Uterus (tissue), 4 donors: Measurements from ENCODE around the gene RNF183. TPM values are rescaled to one million over a fixed set of nuclear protein-coding genes. Genes with fewer than 3 reads are reported as not detected.

ENCODE experiments used
- DNase-seq, 2 donors: peaks; one replicate each; pipeline ENCODE4 v3.0.0-alpha.2; 2019 to 2020
- H3K27ac ChIP-seq, 2 donors: fragments of 200-600 bp; sonication (generic); 1 replicate in 1 of 2; 2 replicates in 1 of 2; pipeline ENCODE4 v1.5.1; 2016 to 2018
- H3K27me3 ChIP-seq, 2 donors: fragments of 200-600 bp; sonication (generic); one replicate each; pipeline ENCODE4 v1.5.1; 2018 to 2019; ENCODE audit warnings: control low read depth in 1 of 2
- H3K36me3 ChIP-seq, 2 donors: fragments of 200-600 bp; sonication (generic); one replicate each; pipeline ENCODE4 v1.5.1; 2019; ENCODE audit warnings: control low read depth in 1 of 2
- H3K4me1 ChIP-seq, 2 donors: fragments of 200-600 bp; sonication (generic); one replicate each; pipeline ENCODE4 v1.5.1; 2018 to 2019; ENCODE audit warnings: control low read depth in 1 of 2
- H3K4me3 ChIP-seq, 2 donors: fragments of 200-600 bp; sonication (generic); 1 replicate in 1 of 2; 2 replicates in 1 of 2; pipeline ENCODE4 v1.5.1; 2018 to 2019; ENCODE audit warnings: mild to moderate bottlenecking in 1 of 2
- H3K9me3 ChIP-seq, 2 donors: fragments of 200-600 bp; sonication (generic); one replicate each; pipeline ENCODE4 v1.5.1; 2019; ENCODE audit warnings: control low read depth in 1 of 2
- CTCF ChIP-seq, 4 experiments: fragments of 200-600 bp in 2 of 4; fragments of 450-650 bp in 2 of 4; sonication (generic) in 2 of 4; IDR thresholded peaks; one replicate each; pipeline ENCODE4 v1.5.1; 2016 to 2019; ENCODE audit warnings: antibody characterized with exemption in 4 of 4, mild to moderate bottlenecking in 2 of 4, moderate library complexity in 1 of 4
- POLR2A ChIP-seq, 2 donors: fragments of 450-650 bp; IDR thresholded peaks; one replicate each; pipeline ENCODE4 v1.6.1; 2016; ENCODE audit warnings: antibody characterized with exemption in 2 of 2, mild to moderate bottlenecking in 1 of 2, moderate library complexity in 1 of 2
- intact Hi-C: fragments of 100-400 bp; cut with DNase I; formaldehyde crosslinking; loops from one replicate; pipeline ENCODE4 v1.15.1; 2023; ENCODE audit warnings: low total_unique reads
- total RNA-seq, 4 donors: library from RNA; depleted of rRNA in 3 of 4; stranded (reverse); fragments of >200 nt in 3 of 4; gene quantifications; one replicate each; pipeline versions ENCODE4 v1.1.0 to v1.2.4, GENCODE V29; 2014 to 2023
- donor health status: DM: yes; HTN: yes; CAD: no.

RNF183 gene
- total RNA-seq, 4 donors from 2014 or later: 0.35 to 0.82 TPM; not detected in 2

GRCh38 chr9:113267911-113268566 lies 35.1 kb downstream of the RNF183 start:
- TF ChIP-seq POLR2A (IDR thresholded peaks at IDR 0.05) (no peak), CTCF (IDR thresholded peaks at IDR 0.05) (no peak)
- H3K9me3 ChIP-seq: no peaks in the 10 kb centered on the region

GRCh38 chr9:113266174-113266573 lies 37.0 kb downstream of the RNF183 start:
- Histone ChIP-seq H3K27ac (no peak overlapping the region), H3K4me3 (no peak overlapping the region), H3K27me3 (no peaks in the 10 kb centered on the region), H3K36me3 (no peaks in the 10 kb centered on the region), H3K9me3 (no peaks in the 10 kb centered on the region), H3K4me1 (no peaks in the 10 kb centered on the region)
- intact Hi-C loops: no loop called here
- DNase-seq: no peak
- TF ChIP-seq POLR2A (IDR thresholded peaks at IDR 0.05): no peak
- no peak for TF ChIP-seq CTCF (IDR thresholded peaks at IDR 0.05)

More at GRCh38 chr9:113267911-113268566, 35.1 kb downstream of the RNF183 start:
- Histone ChIP-seq H3K36me3 (no peaks in the 10 kb centered on the region), H3K27ac (no peak overlapping the region), H3K4me1 (no peaks in the 10 kb centered on the region), H3K4me3 (no peak overlapping the region), H3K27me3 (no peaks in the 10 kb centered on the region)
- no peak for DNase-seq
- intact Hi-C loops: no loop called here

- no peak for TF ChIP-seq POLR2A (IDR thresholded peaks at IDR 0.05)
- intact Hi-C loops: no loop called here
- Histone ChIP-seq H3K4me1 (no peaks in the 10 kb centered on the region), H3K27me3 (no peaks in the 10 kb centered on the region), H3K36me3 (no peaks in the 10 kb centered on the region), H3K9me3 (no peaks in the 10 kb centered on the region), H3K27ac (no peak overlapping the region), H3K4me3 (no peak overlapping the region)
- no peak for DNase-seq
Measured at GRCh38 chr9:113261917-113262671, 41.1 kb downstream of the RNF183 start.

- Histone ChIP-seq H3K9me3 (no peaks in the 10 kb centered on the region), H3K4me3 (no peak overlapping the region), H3K36me3 (no peaks in the 10 kb centered on the region), H3K4me1 (no peaks in the 10 kb centered on the region), H3K27ac (no peak overlapping the region), H3K27me3 (no peaks in the 10 kb centered on the region)
- DNase-seq: no peak
- no peak for TF ChIP-seq CTCF (IDR thresholded peaks at IDR 0.05)
- no peak for TF ChIP-seq POLR2A (IDR thresholded peaks at IDR 0.05)
- intact Hi-C loops: no loop called here
Measured at GRCh38 chr9:113258282-113258681, 44.9 kb downstream of the RNF183 start.

- Histone ChIP-seq H3K4me1 (no peaks in the 10 kb centered on the region), H3K36me3 (no peaks in the 10 kb centered on the region), H3K27ac (no peak overlapping the region), H3K9me3 (no peaks in the 10 kb centered on the region), H3K27me3 (no peaks in the 10 kb centered on the region), H3K4me3 (no peak overlapping the region)
- no peak for TF ChIP-seq CTCF (IDR thresholded peaks at IDR 0.05)
- no peak for TF ChIP-seq POLR2A (IDR thresholded peaks at IDR 0.05)
- DNase-seq: no peak
- intact Hi-C loops: no loop called here
Measured at GRCh38 chr9:113257863-113258262, 45.3 kb downstream of the RNF183 start.
